Measurements from ENCODE around the gene ETV6.

The ETV6 gene

GRCh38 chr12:11689591-11690186 is 40.2 kb downstream of the ETV6 start:
- Histone ChIP-seq H3K27me3 (ENCODE audit: insufficient read depth, insufficient read length) (no peaks in the 10 kb centered on the region), H3K36me3 (ENCODE audit: insufficient read depth, insufficient read length, low read length) (no peaks in the 10 kb centered on the region), H3K9ac (ENCODE audit: insufficient read length, low read depth) (no peak overlapping the region), H3K4me1 (ENCODE audit: insufficient read depth, insufficient read length) (peaks cover 10% of the 10 kb centered on the region), H3K9me3 (ENCODE audit: insufficient read depth, low read length) (no peaks in the 10 kb centered on the region), H3K4me3 (ENCODE audit: insufficient read length, low read depth) (no peak overlapping the region)
- TF ChIP-seq SUZ12 (IDR thresholded peaks at IDR 0.05; ENCODE audit: extremely low read depth, insufficient read depth, insufficient read length), result no peak
- no peak for TF ChIP-seq YY1 (IDR thresholded peaks at IDR 0.05; ENCODE audit: insufficient read depth, insufficient read length)
- TF ChIP-seq ZNF274 (IDR thresholded peaks at IDR 0.05; ENCODE audit: low read depth, low read length), result no peak
- DNase-seq (ENCODE audit: low read depth, low spot score), result no peak

- no peak overlapping the region for H3K9ac ChIP-seq (ENCODE audit: insufficient read length, low read depth)
- no peak for DNase-seq (ENCODE audit: low read depth, low spot score)
- no peaks in the 10 kb centered on the region for H3K27me3 ChIP-seq (ENCODE audit: insufficient read depth, insufficient read length)
- H3K4me1 ChIP-seq (ENCODE audit: insufficient read depth, insufficient read length), result peaks cover 7% of the 10 kb centered on the region
- no peaks in the 10 kb centered on the region for H3K36me3 ChIP-seq (ENCODE audit: insufficient read depth, insufficient read length, low read length)
- H3K9me3 ChIP-seq (ENCODE audit: insufficient read depth, low read length), result no peaks in the 10 kb centered on the region
- TF ChIP-seq YY1 (IDR thresholded peaks at IDR 0.05; ENCODE audit: insufficient read depth, insufficient read length) (no peak), ZNF274 (IDR thresholded peaks at IDR 0.05; ENCODE audit: low read depth, low read length) (no peak), SUZ12 (IDR thresholded peaks at IDR 0.05; ENCODE audit: extremely low read depth, insufficient read depth, insufficient read length) (no peak)
- H3K4me3 ChIP-seq (ENCODE audit: insufficient read length, low read depth), result no peak overlapping the region
Measured at GRCh38 chr12:11693067-11693466, 43.6 kb downstream of the ETV6 start.

GRCh38 chr12:11693601-11694000 is 44.1 kb downstream of the ETV6 start:
- H3K4me1 ChIP-seq (ENCODE audit: insufficient read depth, insufficient read length), result peaks cover 3% of the 10 kb centered on the region
- H3K36me3 ChIP-seq (ENCODE audit: insufficient read depth, insufficient read length, low read length), result no peaks in the 10 kb centered on the region
- no peaks in the 10 kb centered on the region for H3K27me3 ChIP-seq (ENCODE audit: insufficient read depth, insufficient read length)
- no peak for DNase-seq (ENCODE audit: low read depth, low spot score)
- no peak overlapping the region for H3K4me3 ChIP-seq (ENCODE audit: insufficient read length, low read depth)
- no peak overlapping the region for H3K9ac ChIP-seq (ENCODE audit: insufficient read length, low read depth)
- no peak for TF ChIP-seq YY1 (IDR thresholded peaks at IDR 0.05; ENCODE audit: insufficient read depth, insufficient read length)
- TF ChIP-seq SUZ12 (IDR thresholded peaks at IDR 0.05; ENCODE audit: extremely low read depth, insufficient read depth, insufficient read length), result no peak
- no peak for TF ChIP-seq ZNF274 (IDR thresholded peaks at IDR 0.05; ENCODE audit: low read depth, low read length)
- H3K9me3 ChIP-seq (ENCODE audit: insufficient read depth, low read length), result no peaks in the 10 kb centered on the region

GRCh38 chr12:11694528-11694927 is 45.1 kb downstream of the ETV6 start:
- no peak for DNase-seq (ENCODE audit: low read depth, low spot score)
- Histone ChIP-seq H3K27me3 (ENCODE audit: insufficient read depth, insufficient read length) (no peaks in the 10 kb centered on the region), H3K4me1 (ENCODE audit: insufficient read depth, insufficient read length) (peaks cover 3% of the 10 kb centered on the region), H3K9me3 (ENCODE audit: insufficient read depth, low read length) (no peaks in the 10 kb centered on the region), H3K9ac (ENCODE audit: insufficient read length, low read depth) (no peak overlapping the region), H3K36me3 (ENCODE audit: insufficient read depth, insufficient read length, low read length) (no peaks in the 10 kb centered on the region), H3K4me3 (ENCODE audit: insufficient read length, low read depth) (no peak overlapping the region)
- TF ChIP-seq SUZ12 (IDR thresholded peaks at IDR 0.05; ENCODE audit: extremely low read depth, insufficient read depth, insufficient read length) (no peak), ZNF274 (IDR thresholded peaks at IDR 0.05; ENCODE audit: low read depth, low read length) (no peak), YY1 (IDR thresholded peaks at IDR 0.05; ENCODE audit: insufficient read depth, insufficient read length) (no peak)

- Histone ChIP-seq H3K9ac (ENCODE audit: insufficient read length, low read depth) (no peak overlapping the region), H3K9me3 (ENCODE audit: insufficient read depth, low read length) (no peaks in the 10 kb centered on the region), H3K4me3 (ENCODE audit: insufficient read length, low read depth) (no peak overlapping the region), H3K27me3 (ENCODE audit: insufficient read depth, insufficient read length) (no peaks in the 10 kb centered on the region), H3K4me1 (ENCODE audit: insufficient read depth, insufficient read length) (no peaks in the 10 kb centered on the region), H3K36me3 (ENCODE audit: insufficient read depth, insufficient read length, low read length) (no peaks in the 10 kb centered on the region)
- TF ChIP-seq YY1 (IDR thresholded peaks at IDR 0.05; ENCODE audit: insufficient read depth, insufficient read length) (no peak), SUZ12 (IDR thresholded peaks at IDR 0.05; ENCODE audit: extremely low read depth, insufficient read depth, insufficient read length) (no peak), ZNF274 (IDR thresholded peaks at IDR 0.05; ENCODE audit: low read depth, low read length) (no peak)
- no peak for DNase-seq (ENCODE audit: low read depth, low spot score)
Measured at GRCh38 chr12:11695321-11695720, 45.8 kb downstream of the ETV6 start.

GRCh38 chr12:11696084-11696483 is 46.6 kb downstream of the ETV6 start:
- no peak for TF ChIP-seq YY1 (IDR thresholded peaks at IDR 0.05; ENCODE audit: insufficient read depth, insufficient read length)
- no peak for TF ChIP-seq ZNF274 (IDR thresholded peaks at IDR 0.05; ENCODE audit: low read depth, low read length)
- no peak for TF ChIP-seq SUZ12 (IDR thresholded peaks at IDR 0.05; ENCODE audit: extremely low read depth, insufficient read depth, insufficient read length)
- Histone ChIP-seq H3K4me1 (ENCODE audit: insufficient read depth, insufficient read length) (no peaks in the 10 kb centered on the region), H3K9me3 (ENCODE audit: insufficient read depth, low read length) (no peaks in the 10 kb centered on the region), H3K4me3 (ENCODE audit: insufficient read length, low read depth) (no peak overlapping the region), H3K27me3 (ENCODE audit: insufficient read depth, insufficient read length) (no peaks in the 10 kb centered on the region), H3K9ac (ENCODE audit: insufficient read length, low read depth) (no peak overlapping the region), H3K36me3 (ENCODE audit: insufficient read depth, insufficient read length, low read length) (no peaks in the 10 kb centered on the region)
- DNase-seq (ENCODE audit: low read depth, low spot score), result no peak

- Histone ChIP-seq H3K9ac (ENCODE audit: insufficient read length, low read depth) (no peak overlapping the region), H3K4me1 (ENCODE audit: insufficient read depth, insufficient read length) (no peaks in the 10 kb centered on the region)
- DNase-seq (ENCODE audit: low read depth, low spot score), result no peak
Measured at GRCh38 chr12:11697131-11697530, 47.7 kb downstream of the ETV6 start.

More at GRCh38 chr12:11697131-11697530, 47.7 kb downstream of the ETV6 start:
- no peaks in the 10 kb centered on the region for H3K27me3 ChIP-seq (ENCODE audit: insufficient read depth, insufficient read length)
- no peaks in the 10 kb centered on the region for H3K9me3 ChIP-seq (ENCODE audit: insufficient read depth, low read length)
- no peaks in the 10 kb centered on the region for H3K36me3 ChIP-seq (ENCODE audit: insufficient read depth, insufficient read length, low read length)
- H3K4me3 ChIP-seq (ENCODE audit: insufficient read length, low read depth), result no peak overlapping the region
- TF ChIP-seq ZNF274 (IDR thresholded peaks at IDR 0.05; ENCODE audit: low read depth, low read length) (no peak), YY1 (IDR thresholded peaks at IDR 0.05; ENCODE audit: insufficient read depth, insufficient read length) (no peak), SUZ12 (IDR thresholded peaks at IDR 0.05; ENCODE audit: extremely low read depth, insufficient read depth, insufficient read length) (no peak)
